Mononuclear cell (primary cell): ENCODE data around the gene ZBED3. TPM values are rescaled to one million over a fixed set of nuclear protein-coding genes. Genes with fewer than 3 reads are reported as not detected.

Experiments used
- H3K27me3 ChIP-seq: 2 replicates; pipeline ENCODE4 v1.6.0; 2011; ENCODE audit warnings: low read length, control low read depth; ENCODE audit not compliant: insufficient read depth
- H3K4me1 ChIP-seq: 2 replicates; pipeline ENCODE4 v1.5.1; 2011; ENCODE audit warnings: mild to moderate bottlenecking, low read length, control low read depth; ENCODE audit not compliant: insufficient read depth
- H3K4me3 ChIP-seq: 2 replicates; pipeline ENCODE4 v1.5.1; 2011; ENCODE audit warnings: mild to moderate bottlenecking, low read length, moderate library complexity
- H3K9me3 ChIP-seq: 2 replicates; pipeline ENCODE4 v1.5.1; 2011; ENCODE audit warnings: low read depth, mild to moderate bottlenecking, control low read depth, low read length
- total RNA-seq: library from RNA; depleted of rRNA; stranded (reverse); fragments of >200 nt; gene quantifications from one replicate; pipeline ENCODE4 v1.2.3, GENCODE V29; 2012

Gene ZBED3
- total RNA-seq, 1 donor = 1.9 TPM

- Histone ChIP-seq H3K27me3 (no peaks in the 10 kb centered on the region), H3K4me3 (no peak overlapping the region), H3K4me1 (peaks cover 9% of the 10 kb centered on the region), H3K9me3 (no peaks in the 10 kb centered on the region)
These were observed 51.1 kb downstream of the ZBED3 start for GRCh38 chr5:77035950-77036349.

DNA sequence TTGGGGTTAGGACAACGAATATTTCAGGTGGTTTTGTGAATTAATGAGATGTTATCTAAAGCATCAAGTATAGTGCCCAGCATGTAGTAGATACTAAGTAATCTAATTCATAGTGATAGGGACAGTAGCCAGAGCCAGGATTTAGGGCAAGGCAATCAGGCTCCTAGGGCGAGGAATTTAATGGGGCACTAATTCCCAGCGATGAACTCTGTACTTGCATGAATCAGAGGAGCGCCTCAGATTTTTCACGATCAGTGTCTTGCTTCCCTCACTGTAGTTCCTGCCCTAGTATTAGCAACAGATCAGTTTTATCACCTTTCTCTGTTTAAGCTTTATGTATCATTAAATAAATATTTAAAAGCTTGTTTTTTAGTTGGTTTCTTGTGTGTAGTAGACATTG is 53.7 kb downstream of the ZBED3 start:
- Histone ChIP-seq H3K9me3 (peaks cover 5% of the 10 kb centered on the region), H3K4me3 (no peak overlapping the region), H3K4me1 (peaks cover 17% of the 10 kb centered on the region), H3K27me3 (no peaks in the 10 kb centered on the region)

DNA sequence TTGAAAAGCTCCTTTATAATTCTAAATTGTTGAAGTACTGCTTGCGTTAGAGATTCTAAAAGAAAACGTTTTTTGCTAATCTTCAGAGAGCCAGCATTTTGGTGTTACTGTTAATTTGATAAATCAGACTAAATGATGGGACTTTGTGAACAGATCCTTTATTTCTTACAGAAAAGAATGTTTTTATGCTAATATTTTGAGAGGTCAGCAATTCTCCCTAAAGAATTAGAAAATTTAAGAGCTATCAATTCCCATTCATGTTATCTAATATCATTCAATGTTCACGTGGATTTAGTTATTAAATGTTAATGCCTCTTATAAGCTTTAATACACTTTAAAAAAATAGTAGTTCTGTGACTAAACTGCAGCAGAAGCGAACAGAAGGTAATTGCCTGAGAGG is 54.5 kb downstream of the ZBED3 start:
- Histone ChIP-seq H3K4me3 (no peak overlapping the region), H3K9me3 (peaks cover 5% of the 10 kb centered on the region), H3K4me1 (peaks cover 17% of the 10 kb centered on the region), H3K27me3 (no peaks in the 10 kb centered on the region)

- no peak overlapping the region for H3K4me3 ChIP-seq
- peaks cover 17% of the 10 kb centered on the region for H3K4me1 ChIP-seq
- H3K9me3 ChIP-seq = peaks cover 5% of the 10 kb centered on the region
- no peaks in the 10 kb centered on the region for H3K27me3 ChIP-seq
These were observed 55.2 kb downstream of the ZBED3 start for GRCh38 chr5:77031891-77032290.

- Histone ChIP-seq H3K9me3 (peaks cover 5% of the 10 kb centered on the region), H3K27me3 (no peaks in the 10 kb centered on the region), H3K4me1 (peaks cover 17% of the 10 kb centered on the region), H3K4me3 (peak within 1 kb of the TSS; percentile 92)
These were observed 56.7 kb downstream of the ZBED3 start, which contains the start of gene AGGF1 for GRCh38 chr5:77030097-77031071. Gene AGGF1, plus strand, starts transcription at chr5:77030404. Its CDS starts 363 bp downstream, at chr5:77030767.

GRCh38 chr5:77029376-77029885 is 57.7 kb downstream of the ZBED3 start:
- H3K27me3 ChIP-seq = no peaks in the 10 kb centered on the region
- H3K4me3 ChIP-seq = no peak overlapping the region
- H3K9me3 ChIP-seq = peaks cover 5% of the 10 kb centered on the region
- peaks cover 22% of the 10 kb centered on the region for H3K4me1 ChIP-seq

DNA sequence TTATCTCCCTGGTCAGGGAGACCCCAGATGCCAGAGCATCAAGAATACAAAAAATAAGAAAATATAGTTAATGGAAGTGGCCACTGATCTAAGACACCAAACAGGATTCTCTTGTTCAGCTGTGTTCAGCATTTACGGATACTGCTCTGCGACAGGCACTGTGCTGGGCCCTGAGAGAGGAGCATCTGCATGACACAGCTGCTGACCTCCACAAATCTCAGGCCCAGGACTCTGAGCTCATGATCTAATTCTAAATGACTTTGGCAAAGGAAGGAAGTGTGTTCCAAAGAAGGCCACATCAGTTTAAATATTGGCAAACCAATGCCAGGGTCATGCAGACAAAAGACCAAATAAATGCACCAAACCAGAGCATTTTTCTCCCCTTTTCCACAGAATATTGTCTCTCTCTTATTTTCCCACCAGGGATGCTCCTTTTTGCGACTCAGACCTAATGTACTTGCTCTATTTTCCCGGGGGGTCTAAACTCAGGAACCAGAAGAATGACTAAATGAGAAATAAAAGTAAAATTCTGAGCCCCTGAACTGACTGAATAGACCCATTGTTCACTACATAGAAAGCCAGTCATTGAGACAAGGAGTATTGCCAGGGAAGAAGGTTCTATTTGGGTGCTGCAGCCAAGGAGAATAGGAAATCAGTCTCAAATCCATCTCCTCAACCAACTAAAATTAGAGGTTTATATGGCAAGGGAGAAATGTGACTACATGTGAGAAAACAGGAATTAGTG is 58.3 kb downstream of the ZBED3 start:
- Histone ChIP-seq H3K27me3 (no peaks in the 10 kb centered on the region), H3K4me3 (no peak overlapping the region), H3K9me3 (peaks cover 5% of the 10 kb centered on the region), H3K4me1 (peaks cover 23% of the 10 kb centered on the region)

DNA sequence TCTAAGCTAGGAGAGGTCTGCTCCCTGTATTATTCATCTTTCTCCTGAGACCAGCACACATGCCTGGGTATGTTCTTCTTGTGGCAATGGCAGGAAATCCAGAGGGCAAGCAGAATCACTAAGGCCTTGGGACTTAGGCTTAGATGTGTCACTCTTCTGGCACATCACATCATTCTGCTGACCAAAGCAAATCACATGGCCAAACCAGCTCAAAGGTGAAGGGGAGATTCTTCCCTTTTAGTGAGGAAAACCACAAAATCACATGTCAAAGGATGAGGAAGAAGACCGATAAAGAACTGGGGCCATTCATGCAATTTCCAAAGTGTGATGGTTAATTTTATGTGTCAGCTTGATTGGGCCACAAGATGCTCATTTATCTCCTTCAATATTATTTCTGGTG is 62.6 kb downstream of the ZBED3 start:
- Histone ChIP-seq H3K9me3 (peaks cover 5% of the 10 kb centered on the region), H3K4me3 (no peak overlapping the region), H3K4me1 (peaks cover 6% of the 10 kb centered on the region), H3K27me3 (peaks cover 5% of the 10 kb centered on the region)

GRCh38 chr5:77022511-77023417 is 64.3 kb downstream of the ZBED3 start:
- Histone ChIP-seq H3K9me3 (no peaks in the 10 kb centered on the region), H3K27me3 (peaks cover 11% of the 10 kb centered on the region), H3K4me1 (peaks cover 5% of the 10 kb centered on the region), H3K4me3 (no peak overlapping the region)

Other genes with a start within 250 kb of the ZBED3 start
- gene S100Z, start 237.3 kb downstream of the ZBED3 start, total RNA-seq = 5.6 TPM
- gene CRHBP, start 134.2 kb downstream of the ZBED3 start, total RNA-seq = not detected
- gene AGGF1, start 56.9 kb downstream of the ZBED3 start, total RNA-seq = 15.2 TPM
- 0.21 TPM for gene PDE8B, start 123.4 kb upstream of the ZBED3 start, total RNA-seq